HCT116 (cell line): ENCODE data around the gene LAYN. TPM values are rescaled to one million over a fixed set of nuclear protein-coding genes. Genes with fewer than 3 reads are reported as not detected.
A peak's percentile ranks its signal among the peaks of the same experiment; 100 is the strongest.

ENCODE experiments used
- ATAC-seq: fragments of 200-7000 bp; cut with Tn5 transposase; 2 replicates; pipeline ENCODE4 v1.9.1; 2020; ENCODE audit warnings: mild to moderate bottlenecking, moderate library complexity
- BruUV-seq: library from RNA; stranded (reverse); fragments of 400-500 nt; replicated peaks from 2 replicates; lab custom pipeline; 2021; lab: Mats Ljungman, UMichigan
- CTCF ChIA-PET: fragments of 300-600 bp; sonication (Branson Sonifier 250); formaldehyde crosslinking; loops from one replicate; lab custom pipeline; 2021; ENCODE audit warnings: antibody characterized with exemption; lab: Charles Lee
- POLR2A ChIA-PET: fragments of 300-600, 350-600 bp; sonication (Branson Sonifier 250); formaldehyde crosslinking; loops from one replicate; lab custom pipeline; 2021; ENCODE audit warnings: antibody characterized with exemption; lab: Charles Lee
- RAD21 ChIA-PET, 2 experiments: fragments of 300-600 bp; sonication (Branson Sonifier 250); formaldehyde crosslinking; loops; one replicate each; lab custom pipeline; 2023; ENCODE audit warnings: low total read pairs in 2 of 2; ENCODE audit not compliant: uncharacterized antibody in 2 of 2, unreplicated experiment in 2 of 2, low non-redundant PET in 1 of 2; lab: Charles Lee
- DNase-seq: peaks from one replicate; pipeline ENCODE4 v3.0.0-alpha.2; 2010; ENCODE audit warnings: low read depth, low spot score
- H2AFZ ChIP-seq: fragments of 200-600 bp; shearing (Covaris generic), sonication (generic); 2 replicates; pipeline ENCODE4 v1.6.1; 2017; ENCODE audit warnings: low read depth, mixed run types, mixed read lengths, antibody characterized with exemption, low read length; ENCODE audit not compliant: poor library complexity, severe bottlenecking
- H3K27ac ChIP-seq: 2 replicates; pipeline ENCODE4 v1.5.1; 2012; ENCODE audit warnings: low read depth, low read length
- H3K27me3 ChIP-seq: fragments of 200-600 bp; sonication (generic); 2 replicates; pipeline ENCODE4 v1.6.1; 2016; ENCODE audit warnings: mixed run types, low read length, mixed read lengths; ENCODE audit not compliant: insufficient read depth
- H3K36me3 ChIP-seq, 2 experiments: fragments of 200-500 bp in 1 of 2; fragments of 200-600 bp in 1 of 2; sonication (Bioruptor generic) in 1 of 2; sonication (generic) in 1 of 2; 2 replicates each; pipeline versions ENCODE4 v1.5.1 to v1.6.1; 2014 to 2016; ENCODE audit warnings: low read length in 2 of 2, inconsistent platforms in 1 of 2, mixed read lengths in 1 of 2, mixed run types in 1 of 2; ENCODE audit not compliant: insufficient read depth in 2 of 2, control insufficient read depth in 1 of 2
- H3K4me1 ChIP-seq, 2 experiments: fragments of 200-600 bp in 1 of 2; sonication (generic) in 1 of 2; 2 replicates each; pipeline versions ENCODE4 v1.5.1 to v1.6.1; 2012 to 2017; ENCODE audit warnings: low read length in 2 of 2, inconsistent platforms in 1 of 2, mild to moderate bottlenecking in 1 of 2, mixed read lengths in 1 of 2, mixed run types in 1 of 2, moderate library complexity in 1 of 2; ENCODE audit not compliant: insufficient read depth in 2 of 2, control insufficient read depth in 1 of 2
- H3K4me2 ChIP-seq: fragments of 200-600 bp; sonication (generic); 2 replicates; pipeline ENCODE4 v1.6.1; 2017; ENCODE audit warnings: mixed run types, low read length, mixed read lengths
- H3K4me3 ChIP-seq, 2 experiments: fragments of 200-600 bp in 1 of 2; sonication (generic) in 1 of 2; replicated peaks in 1 of 2; 2 replicates each; pipeline ENCODE4 v1.5.1; 2011 to 2016; ENCODE audit warnings: low read length in 2 of 2, control low read depth in 1 of 2, low read depth in 1 of 2, mild to moderate bottlenecking in 1 of 2, mixed read lengths in 1 of 2, mixed run types in 1 of 2
- H3K79me2 ChIP-seq: fragments of 200-600 bp; sonication (generic); 2 replicates; pipeline ENCODE4 v1.6.1; 2017; ENCODE audit warnings: mild to moderate bottlenecking, mixed run types, low read length, moderate library complexity, mixed read lengths; ENCODE audit not compliant: insufficient read depth
- H3K9ac ChIP-seq: fragments of 200-600 bp; sonication (generic); 2 replicates; pipeline ENCODE4 v1.6.1; 2016; ENCODE audit warnings: low read length, mixed read lengths
- H3K9me2 ChIP-seq: fragments of 200-600 bp; sonication (generic), shearing (Covaris generic); 2 replicates; pipeline ENCODE4 v1.6.1; 2017; ENCODE audit warnings: mixed run types, mild to moderate bottlenecking, moderate library complexity; ENCODE audit not compliant: insufficient read depth
- H3K9me3 ChIP-seq, 2 experiments: fragments of 200-500 bp in 1 of 2; fragments of 200-600 bp in 1 of 2; sonication (Bioruptor generic) in 1 of 2; sonication (generic) in 1 of 2; 2 replicates each; pipeline ENCODE4 v1.6.1; 2014 to 2017; ENCODE audit warnings: low read length in 2 of 2, mixed read lengths in 2 of 2, inconsistent platforms in 1 of 2, low read depth in 1 of 2, mild to moderate bottlenecking in 1 of 2, mixed run types in 1 of 2, moderate library complexity in 1 of 2; ENCODE audit not compliant: control insufficient read depth in 1 of 2, insufficient read depth in 1 of 2
- H4K20me1 ChIP-seq: fragments of 200-600 bp; sonication (generic), shearing (Covaris generic); 2 replicates; pipeline ENCODE4 v1.6.1; 2017; ENCODE audit warnings: mixed run types, mild to moderate bottlenecking, moderate library complexity; ENCODE audit not compliant: insufficient read depth
- CEBPB ChIP-seq: IDR thresholded peaks from 2 replicates; pipeline ENCODE4 v1.6.1; 2012; ENCODE audit warnings: low read depth
- CTCF ChIP-seq, 3 experiments: fragments of 200-600 bp in 1 of 3; sonication (generic) in 1 of 3; IDR thresholded peaks in 2 of 3; conservative IDR thresholded peaks in 1 of 3; 2 replicates each; pipeline ENCODE4 v1.5.1; 2012 to 2017; ENCODE audit warnings: low read depth in 2 of 3, low read length in 2 of 3, antibody characterized with exemption in 1 of 3, borderline replicate concordance in 1 of 3, control low read depth in 1 of 3, mild to moderate bottlenecking in 1 of 3, mixed read lengths in 1 of 3, mixed run types in 1 of 3, moderate library complexity in 1 of 3; ENCODE audit not compliant: insufficient read depth in 1 of 3
- EGR1 ChIP-seq: IDR thresholded peaks from 2 replicates; pipeline ENCODE4 v1.6.1; 2012; ENCODE audit warnings: low read depth
- JUND ChIP-seq: IDR thresholded peaks from 2 replicates; pipeline ENCODE4 v1.6.1; 2012
- POLR2A ChIP-seq: IDR thresholded peaks from 2 replicates; pipeline ENCODE4 v1.7.0; 2011; ENCODE audit warnings: borderline replicate concordance; ENCODE audit not compliant: insufficient read depth, insufficient read length; ENCODE audit errors: extremely low read depth
- POLR2AphosphoS5 ChIP-seq: IDR thresholded peaks from 2 replicates; pipeline ENCODE4 v1.6.1; 2011; ENCODE audit warnings: mild to moderate bottlenecking, low read depth, low read length, moderate library complexity
- RAD21 ChIP-seq: IDR thresholded peaks from 2 replicates; pipeline ENCODE4 v1.6.1; 2012; ENCODE audit warnings: low read depth, mild to moderate bottlenecking
- SIN3A ChIP-seq: IDR thresholded peaks from 2 replicates; pipeline ENCODE4 v1.6.1; 2012; ENCODE audit warnings: low read depth
- TCF7L2 ChIP-seq: IDR thresholded peaks from 2 replicates; pipeline ENCODE4 v1.7.0; 2011; ENCODE audit warnings: borderline replicate concordance, inconsistent platforms; ENCODE audit not compliant: insufficient read depth, insufficient read length; ENCODE audit errors: extremely low read depth
- YY1 ChIP-seq: IDR thresholded peaks from 2 replicates; pipeline ENCODE4 v1.6.1; 2011; ENCODE audit warnings: low read length, low read depth, moderate library complexity, mild to moderate bottlenecking; ENCODE audit not compliant: insufficient replicate concordance; ENCODE audit errors: extremely low read depth
- ZBTB33 ChIP-seq: IDR thresholded peaks from 2 replicates; pipeline ENCODE4 v1.6.1; 2011; ENCODE audit warnings: mild to moderate bottlenecking, low read length, moderate library complexity; ENCODE audit not compliant: insufficient replicate concordance; ENCODE audit errors: extremely low read depth
- ZFX ChIP-seq: fragments of 450-650 bp; IDR thresholded peaks from 2 replicates; pipeline ENCODE4 v1.6.1; 2017
- intact Hi-C: fragments of 100-400 bp; cut with micrococcal nuclease; formaldehyde crosslinking; loops from 2 replicates; pipeline ENCODE4 v1.10.0; 2022
- total RNA-seq: library from RNA; stranded (reverse); gene quantifications from one replicate; pipeline ENCODE4 v1.2.1, GENCODE V29; 2021; ENCODE audit not compliant: unreplicated experiment

Gene LAYN
- total RNA-seq, 1 experiment from 2014 or later, result not detected

GRCh38 chr11:111565114-111565720, 24.7 kb downstream of the LAYN start:
- H4K20me1 ChIP-seq, result no peaks in the 10 kb centered on the region
- ChIA-PET CTCF (interaction anchor here (1.0 to 1.6 kb wide), 2 partner anchors 211 to 212 kb away, joined by 3 to 7 read pairs; no protein-coding TSS in a partner anchor), RAD21 (no interaction called here), POLR2A (no interaction called here)
- H3K79me2 ChIP-seq, result no peaks in the 10 kb centered on the region
- no peak for TF ChIP-seq POLR2AphosphoS5
- no peak for TF ChIP-seq POLR2A
- TF ChIP-seq TCF7L2, result no peak
- peak; percentile 91 for TF ChIP-seq RAD21
- TF ChIP-seq SIN3A, result no peak
- TF ChIP-seq CEBPB, result peak; percentile 25; the same call in 1 of the 2 replicates
- TF ChIP-seq YY1, result peak; percentile 27
- no peak for TF ChIP-seq ZFX
- peak; percentile 81 to 87 (median 84) for TF ChIP-seq CTCF (IDR thresholded peaks at IDR 0.05 in 2 of 3, conservative IDR thresholded peaks at IDR 0.05 in 1 of 3; ENCODE audit: borderline replicate concordance in 1 of 3, insufficient read depth in 1 of 3, low read depth in 2 of 3, low read length in 2 of 3)
- TF ChIP-seq ZBTB33, result no peak
- no peak for TF ChIP-seq EGR1
- no peak for TF ChIP-seq JUND
- H3K27me3 ChIP-seq, result no peaks in the 10 kb centered on the region
- no peak overlapping the region for H2AFZ ChIP-seq
- H3K9me3 ChIP-seq, result no peaks in the 10 kb centered on the region
- peak; percentile 63 for DNase-seq
- peaks cover 0 to 7% of the 10 kb centered on the region in 2 experiments; a peak in 1 of 4 replicates for H3K4me1 ChIP-seq
- no TSS peak for BruUV-seq
- no peaks in the 10 kb centered on the region for H3K9me2 ChIP-seq
- ATAC-seq, result peak; percentile 70
- no peak overlapping the region for H3K9ac ChIP-seq
- no peaks in the 10 kb centered on the region for H3K36me3 ChIP-seq
- intact Hi-C loops, result loop anchor here (1.0 to 10.0 kb wide), 3 partner anchors 212 to 1720 kb away; no protein-coding TSS in a partner anchor
- no peak overlapping the region for H3K27ac ChIP-seq
- no peak overlapping the region for H3K4me3 ChIP-seq
- H3K4me2 ChIP-seq, result no peak overlapping the region
